GM18909 (cell line): Measurements from ENCODE around the gene GIMAP8.

Experiments used
- ATAC-seq: cut with Tn5 transposase; IDR thresholded peaks from one replicate; pipeline ENCODE4 v1.9.1; 2021; ENCODE audit warnings: mild to moderate bottlenecking; ENCODE audit not compliant: unreplicated experiment, poor library complexity

GIMAP8 gene

GRCh38 chr7:150410680-150411346 lies 39.6 kb upstream of the GIMAP8 start:
- no peak for ATAC-seq

- no peak for ATAC-seq
Observed at GRCh38 chr7:150411606-150412005, 38.8 kb upstream of the GIMAP8 start.

DNA sequence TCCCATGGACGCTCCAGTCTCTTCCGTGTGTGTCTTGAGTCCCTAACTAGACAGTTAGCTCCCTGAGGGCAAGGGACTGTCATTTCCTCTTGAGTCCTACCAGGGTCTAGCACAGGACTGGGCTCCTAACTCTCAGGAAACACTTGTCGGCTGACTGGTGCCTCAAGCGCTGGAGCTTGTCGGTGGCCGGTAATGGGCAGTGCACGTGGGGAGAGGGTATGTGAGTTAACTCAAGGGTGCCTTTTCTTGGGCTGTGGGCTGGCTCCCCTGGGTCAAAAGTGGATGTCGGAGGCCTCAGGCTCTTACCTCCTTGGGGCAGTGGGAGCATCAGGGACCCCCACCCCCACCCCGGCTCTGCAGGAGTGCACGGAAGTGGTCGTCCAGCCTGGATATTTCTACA lies 38.4 kb upstream of the GIMAP8 start:
- no peak for ATAC-seq

GRCh38 chr7:150412518-150413488 lies 37.6 kb upstream of the GIMAP8 start:
- ATAC-seq: no peak

DNA sequence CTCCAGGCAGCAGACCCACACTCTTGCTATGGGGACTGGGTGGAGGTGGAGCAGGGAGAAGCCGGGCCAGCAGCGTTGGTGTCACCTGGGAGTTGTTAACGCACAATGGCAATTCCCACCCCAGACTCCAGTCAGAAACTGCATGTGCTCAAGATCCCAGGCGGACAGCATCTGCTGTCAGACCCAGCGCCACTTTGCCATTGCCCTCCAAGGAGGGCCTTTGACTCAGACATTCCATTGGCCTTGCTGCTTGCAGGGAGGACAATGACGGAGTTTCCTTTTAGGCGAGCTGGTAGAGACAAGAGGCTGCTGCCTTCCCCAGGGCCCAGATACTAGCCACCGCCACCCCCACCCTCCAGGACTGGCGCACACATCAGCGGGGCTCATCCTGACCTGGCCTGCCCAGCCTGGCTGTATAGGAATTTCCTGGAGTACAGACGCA lies 36.8 kb upstream of the GIMAP8 start:
- no peak for ATAC-seq

DNA sequence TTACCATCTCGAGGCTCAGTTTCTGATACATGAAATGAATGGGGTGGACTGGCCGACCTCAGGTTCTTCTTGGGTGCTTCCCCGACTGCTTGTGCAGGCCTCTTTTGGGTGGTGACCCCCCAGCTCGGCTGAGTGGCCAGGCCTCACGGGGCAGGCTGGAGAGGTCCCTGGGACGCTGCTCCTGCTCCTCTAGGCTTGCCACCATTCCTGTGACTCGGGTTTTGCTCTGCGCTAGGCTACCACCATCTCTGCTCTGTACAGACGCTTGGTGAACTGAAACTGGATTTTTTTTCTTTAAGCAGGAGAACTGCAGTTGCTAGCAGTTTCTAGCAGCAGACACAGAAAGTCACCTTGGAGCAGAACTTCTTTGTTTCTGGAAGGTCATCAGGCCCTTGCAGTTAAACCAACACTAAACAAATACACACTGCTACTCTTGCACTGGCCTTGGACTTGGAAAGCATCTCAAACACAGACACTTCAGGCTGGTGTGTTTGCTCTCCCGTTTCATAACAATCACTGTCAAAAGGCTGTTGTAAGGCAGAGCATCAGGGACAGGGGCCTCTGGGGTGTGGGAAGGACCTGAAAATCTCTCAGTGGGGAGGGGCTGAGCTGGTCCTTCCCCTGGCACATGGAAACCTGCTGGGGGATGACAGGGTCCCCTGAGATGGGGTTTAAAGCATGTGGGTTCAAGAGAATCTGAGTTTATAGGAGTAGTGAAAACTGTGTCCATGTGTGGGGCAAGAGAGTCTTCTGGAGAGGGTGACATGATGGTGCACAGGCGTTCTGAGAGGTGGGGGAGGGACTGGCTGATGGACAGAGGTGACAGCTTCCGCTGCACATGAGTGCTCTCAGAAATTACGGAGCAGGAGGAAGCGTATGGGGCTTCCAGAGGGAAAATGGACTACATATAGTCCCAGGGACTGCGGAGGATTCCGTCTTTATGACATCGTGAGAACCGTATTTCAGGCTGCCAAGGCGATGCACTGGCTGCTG lies 35.0 kb upstream of the GIMAP8 start:
- no peak for ATAC-seq

DNA sequence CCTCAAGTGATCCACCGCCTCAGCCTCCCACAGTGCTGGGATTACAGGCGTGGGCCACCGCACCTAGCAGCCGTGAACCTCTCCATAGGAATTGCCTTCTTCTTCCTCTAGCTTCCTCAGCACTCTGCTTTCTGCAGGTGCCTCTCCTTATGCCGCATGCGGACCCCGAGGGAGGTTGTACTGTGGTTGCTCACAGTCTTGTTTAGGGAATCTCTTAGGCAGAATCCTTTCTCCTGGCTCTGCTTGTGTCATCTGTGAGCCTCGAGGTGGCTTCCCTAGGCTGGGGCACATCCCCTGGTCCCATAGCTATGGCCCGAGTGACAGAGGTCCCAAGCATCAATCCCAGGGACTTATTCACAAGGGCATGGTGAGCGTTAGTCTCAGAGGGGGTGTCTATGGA lies 33.2 kb upstream of the GIMAP8 start:
- ATAC-seq: no peak

DNA sequence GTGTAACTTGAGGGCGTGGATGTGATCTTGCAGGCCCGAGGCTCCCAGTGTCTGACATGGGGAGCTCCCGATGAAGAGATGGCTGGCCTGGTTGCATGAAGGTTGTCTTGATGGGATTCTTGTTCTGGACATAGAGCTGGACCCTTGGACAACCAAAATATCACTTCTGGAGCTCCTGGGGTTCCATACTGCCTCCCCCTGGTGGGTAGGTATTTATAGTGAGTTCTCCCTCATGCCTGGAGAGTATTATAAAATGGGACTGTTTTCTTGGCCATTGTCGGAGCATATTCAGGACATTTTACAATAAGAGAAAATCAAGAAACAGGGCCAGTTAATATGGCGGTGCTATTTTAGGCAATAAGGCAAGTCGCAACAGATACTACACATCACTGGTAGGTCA lies 32.6 kb upstream of the GIMAP8 start:
- ATAC-seq: no peak

DNA sequence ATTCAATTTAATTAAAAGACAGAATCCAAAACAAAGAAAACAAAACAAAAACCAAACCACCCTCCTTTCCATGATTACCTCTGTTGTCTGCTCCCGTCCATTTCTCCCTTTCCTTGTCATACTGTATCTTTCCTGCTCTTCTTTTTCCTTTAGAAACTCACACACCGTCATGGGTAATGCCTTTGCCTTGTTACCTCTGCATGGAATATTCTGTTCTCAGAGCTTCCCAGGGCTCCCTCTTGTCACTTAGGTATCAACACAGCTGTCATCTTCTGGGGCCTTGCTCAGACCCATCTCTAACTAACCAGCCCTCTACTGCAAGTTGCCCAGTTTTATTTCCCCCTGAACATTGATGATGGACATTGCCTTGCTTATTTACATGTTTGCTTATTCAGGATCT lies 30.2 kb upstream of the GIMAP8 start:
- no peak for ATAC-seq

DNA sequence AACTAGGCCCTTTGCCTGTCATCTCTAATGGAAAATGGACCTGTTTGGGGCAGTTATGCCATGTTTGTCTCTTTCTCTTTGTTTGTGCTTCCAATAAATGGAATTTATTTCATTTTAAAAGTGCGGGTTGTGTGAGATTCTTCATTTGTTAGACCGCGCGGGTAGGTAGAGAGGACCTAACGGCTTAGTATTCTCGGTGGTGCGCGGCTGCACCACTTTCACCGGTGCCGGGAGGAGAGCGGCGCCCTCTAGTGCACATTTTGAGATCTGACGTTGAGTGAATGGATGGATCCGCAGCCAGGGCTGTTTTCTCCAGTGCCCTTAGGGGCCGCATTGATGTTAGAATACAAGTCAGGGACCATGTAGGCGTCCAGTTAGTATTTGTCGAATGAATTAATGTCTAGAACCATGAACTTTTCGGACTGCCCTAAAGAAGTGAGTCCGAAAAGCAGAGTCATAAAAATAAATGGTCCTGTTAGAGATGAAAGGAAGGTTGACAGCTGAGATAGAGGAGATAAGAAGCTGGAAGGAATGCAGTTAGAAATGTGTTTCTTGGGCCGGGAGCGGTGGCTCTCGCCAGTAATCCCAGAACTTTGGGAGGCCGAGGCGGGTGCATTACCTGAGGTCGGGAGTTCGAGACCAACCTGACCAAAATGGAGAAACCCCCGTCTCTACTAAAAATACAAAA lies 29.3 kb upstream of the GIMAP8 start:
- peak; percentile 95 for ATAC-seq

DNA sequence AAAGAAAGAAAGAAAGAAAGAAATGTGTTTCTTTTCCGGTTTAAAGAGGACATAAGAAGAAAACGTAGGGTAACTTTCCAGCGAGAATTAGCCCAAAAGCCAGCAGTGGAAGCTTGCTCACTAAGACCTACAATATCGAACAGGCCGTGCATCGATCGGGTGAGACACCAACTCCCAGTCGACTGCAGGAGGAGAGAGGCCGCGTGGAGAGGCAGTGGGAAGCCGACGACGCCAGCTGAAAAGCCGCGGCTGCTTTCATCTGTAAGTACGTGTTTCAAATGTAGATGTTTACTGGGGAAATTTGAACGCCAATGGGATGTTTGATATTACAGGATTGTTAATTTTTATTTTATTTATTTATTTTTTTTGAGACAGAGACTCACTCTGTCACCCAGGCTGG lies 28.6 kb upstream of the GIMAP8 start:
- ATAC-seq: no peak

DNA sequence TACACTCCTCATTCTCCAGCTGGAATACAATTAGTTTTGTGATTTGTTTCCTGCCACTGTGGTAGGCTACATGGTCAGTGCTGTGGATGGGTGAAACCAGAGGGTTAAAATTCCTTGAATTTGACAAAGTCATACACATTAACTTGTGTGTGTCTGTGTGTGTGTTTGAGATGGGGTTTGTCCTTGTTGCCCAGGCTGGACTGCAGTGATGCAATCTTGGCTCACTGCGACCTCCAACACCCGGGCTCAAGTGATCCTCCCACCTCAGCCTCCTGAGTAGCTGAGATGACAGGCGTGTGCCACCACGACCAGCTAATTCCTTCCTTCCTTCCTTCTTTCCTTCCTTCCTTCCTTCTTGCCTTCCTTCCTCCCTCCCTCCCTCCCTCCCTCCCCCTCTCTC lies 24.8 kb upstream of the GIMAP8 start:
- no peak for ATAC-seq

DNA sequence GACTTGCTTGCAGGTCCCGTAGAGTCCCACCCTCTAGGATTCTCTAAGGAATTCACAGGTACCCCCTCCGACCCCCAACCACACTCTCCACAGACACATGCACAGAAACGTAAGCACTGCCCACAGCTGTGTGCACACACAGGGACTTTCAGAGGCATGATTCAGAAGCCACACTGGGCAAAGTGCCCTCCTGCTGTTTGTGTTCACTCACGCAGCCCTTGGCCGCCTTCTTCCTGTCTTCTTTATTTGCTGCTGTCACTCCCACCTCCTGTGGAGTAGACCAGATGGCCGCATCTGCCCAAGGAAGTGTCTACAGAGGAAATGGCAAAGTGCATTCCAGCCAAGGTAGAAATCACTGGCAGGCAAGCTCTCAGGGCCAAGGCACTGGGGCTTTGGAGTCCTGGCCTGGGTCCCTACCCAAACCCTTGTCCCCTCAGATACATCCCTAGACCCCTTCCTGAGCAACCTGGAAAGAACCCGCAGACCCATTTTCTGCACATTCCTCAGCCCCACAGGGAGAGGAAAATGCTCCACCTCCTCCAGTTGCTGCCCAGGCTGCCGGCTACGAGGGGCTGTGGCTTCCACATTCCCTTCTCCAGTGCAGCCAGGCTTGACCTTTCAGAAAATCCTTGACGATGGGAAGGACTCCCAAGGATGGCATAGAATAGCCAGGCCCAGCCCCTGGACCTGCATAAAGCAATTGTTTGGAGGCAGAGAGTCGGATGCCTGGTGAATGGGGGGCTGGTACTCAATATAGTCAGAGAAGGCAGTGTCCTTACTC lies 21.6 kb upstream of the GIMAP8 start:
- peak; percentile 58 for ATAC-seq

- ATAC-seq: no peak
Observed at GRCh38 chr7:150429699-150430098, 20.7 kb upstream of the GIMAP8 start.

DNA sequence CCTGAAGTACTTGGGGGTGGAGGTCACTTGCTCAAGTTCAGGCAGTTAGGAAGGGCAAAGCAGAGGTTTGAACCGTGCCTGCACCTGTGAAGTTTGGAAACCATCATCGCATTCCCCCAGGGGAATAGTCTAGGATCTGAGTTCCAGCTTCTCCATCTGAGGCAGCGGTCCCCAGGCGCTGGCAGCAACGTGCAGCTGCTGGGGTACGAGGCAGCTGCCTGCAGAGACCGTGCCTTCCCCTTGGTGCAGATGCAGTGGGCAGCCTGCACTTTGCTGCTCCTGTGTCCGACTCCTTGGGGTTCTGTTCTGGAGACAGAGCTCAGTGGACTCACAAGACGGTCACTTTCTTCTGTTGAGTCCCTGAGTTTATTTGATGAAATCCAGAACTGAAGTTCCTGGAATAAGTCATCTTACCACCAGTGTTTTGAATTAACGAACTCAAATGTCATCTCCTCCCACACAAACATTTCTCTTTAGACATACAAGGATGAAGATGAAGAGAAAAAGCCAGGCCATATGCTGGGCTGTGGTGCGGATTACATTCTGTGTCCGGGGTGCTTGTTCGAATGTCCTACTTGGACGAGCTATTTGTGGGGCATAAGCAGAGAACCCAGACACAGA lies 19.9 kb upstream of the GIMAP8 start:
- no peak for ATAC-seq

- no peak for ATAC-seq
Observed at GRCh38 chr7:150431839-150432658, 18.4 kb upstream of the GIMAP8 start.

DNA sequence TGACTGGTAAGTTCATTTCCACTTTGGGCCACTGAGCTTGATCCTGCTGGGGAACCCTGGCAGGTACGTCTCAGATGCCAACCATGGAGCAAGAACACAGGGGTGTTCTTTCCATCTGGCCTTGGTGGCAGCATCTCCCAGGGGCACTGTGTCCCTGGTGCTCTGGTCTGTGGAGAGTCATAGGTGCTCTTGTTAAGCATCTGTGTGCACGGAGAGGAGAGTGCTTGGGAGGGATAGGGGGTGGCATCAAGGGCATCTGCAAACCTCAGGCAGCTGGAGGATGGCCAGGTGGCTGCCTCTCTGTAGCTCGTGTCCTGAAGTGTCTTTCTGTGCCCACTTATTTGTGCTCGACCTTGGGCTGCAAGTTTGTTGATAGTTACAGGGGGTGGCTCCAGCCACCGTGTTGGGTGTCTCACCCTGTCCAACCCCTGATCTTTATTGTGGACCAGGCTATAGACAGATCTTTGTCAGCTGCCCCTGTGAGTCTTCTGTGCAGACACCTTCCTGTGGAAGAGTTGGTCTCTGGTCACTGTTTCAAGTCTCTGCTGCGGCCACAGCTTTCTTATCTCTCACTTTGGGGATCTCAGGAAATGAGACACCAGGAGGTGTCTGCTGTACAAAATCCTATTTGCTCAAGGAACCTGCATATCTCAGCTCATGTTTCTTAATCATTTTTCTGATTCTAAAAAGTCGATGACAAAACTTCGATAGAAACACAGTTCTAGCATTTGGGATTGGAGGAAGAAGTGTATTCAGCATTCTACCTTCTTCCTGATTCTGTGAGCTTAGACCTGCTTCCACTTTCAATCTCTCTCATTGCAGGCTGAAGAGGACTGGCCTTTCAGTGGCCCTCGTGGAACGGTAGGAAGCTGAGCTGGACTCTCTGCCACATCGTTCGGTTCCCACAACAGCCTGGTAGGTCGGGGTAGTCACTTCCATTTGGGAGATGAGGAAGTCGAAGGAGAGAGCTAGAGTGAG lies 17.2 kb upstream of the GIMAP8 start:
- ATAC-seq: peak; percentile 37
